Fibroblast of pulmonary artery (primary cell): ENCODE results near the gene VANGL1.

Source experiments
- DNase-seq: peaks from one replicate; pipeline ENCODE4 v3.0.0-alpha.2; 2010; ENCODE audit warnings: low read depth
- H3K4me3 ChIP-seq: replicated peaks from 2 replicates; pipeline ENCODE4 v1.5.1; 2011; ENCODE audit warnings: low read depth, mild to moderate bottlenecking, control low read depth, low read length, moderate library complexity
- CTCF ChIP-seq: IDR thresholded peaks from 2 replicates; pipeline ENCODE4 v1.5.1; 2011; ENCODE audit warnings: mild to moderate bottlenecking, control low read depth, low read length, inconsistent platforms; ENCODE audit errors: missing control alignments

The VANGL1 gene

GRCh38 chr1:115641762-115642167 is at the start of gene VANGL1:
TSS of gene VANGL1 (plus strand) at chr1:115641970. CDS start at chr1:115651414, 9,444 bp downstream.
- peak within 1 kb of the TSS; percentile 77 for H3K4me3 ChIP-seq
- TF ChIP-seq CTCF, result no peak
- DNase-seq, result peak; percentile 58

- no peak overlapping the region for H3K4me3 ChIP-seq
- TF ChIP-seq CTCF, result no peak
- DNase-seq, result no peak
Observed at GRCh38 chr1:115592264-115592663, 49.5 kb upstream of the VANGL1 start.

GRCh38 chr1:115593365-115594259 is 48.2 kb upstream of the VANGL1 start:
- no peak for TF ChIP-seq CTCF
- DNase-seq, result peak; percentile 10
- no peak overlapping the region for H3K4me3 ChIP-seq

GRCh38 chr1:115594600-115594999 is 47.2 kb upstream of the VANGL1 start:
- TF ChIP-seq CTCF, result no peak
- DNase-seq, result no peak
- no peak overlapping the region for H3K4me3 ChIP-seq

- peak; percentile 98 for TF ChIP-seq CTCF
Observed at GRCh38 chr1:115595279-115596079, 46.3 kb upstream of the VANGL1 start.

GRCh38 chr1:115596080-115596780 is 45.5 kb upstream of the VANGL1 start:
- H3K4me3 ChIP-seq, result no peak overlapping the region
- peak; percentile 74 for DNase-seq
- no peak for TF ChIP-seq CTCF

More at GRCh38 chr1:115595279-115596079, 46.3 kb upstream of the VANGL1 start:
- H3K4me3 ChIP-seq, result no peak overlapping the region
- DNase-seq, result peak; percentile 98
